G401.6 (cell line): ENCODE results near the gene FRMD6.

ENCODE experiments used
- FAIRE-seq: peaks from 2 replicates; lab custom pipeline; 2012; peaks lifted over from hg19 to GRCh38; lab: Jason Lieb, UNC

Gene FRMD6

GRCh38 chr14:51668870-51669269, 17.2 kb downstream of the FRMD6 start:
- no peak for FAIRE-seq

GRCh38 chr14:51674294-51675002, 22.7 kb downstream of the FRMD6 start:
- FAIRE-seq, result no peak

- FAIRE-seq, result no peak
Observed at GRCh38 chr14:51676549-51676948, 24.8 kb downstream of the FRMD6 start.

GRCh38 chr14:51677266-51677665, 25.6 kb downstream of the FRMD6 start:
- no peak for FAIRE-seq

GRCh38 chr14:51677738-51678137, 26.0 kb downstream of the FRMD6 start:
- no peak for FAIRE-seq

- FAIRE-seq, result no peak
Observed at GRCh38 chr14:51680031-51680430, 28.3 kb downstream of the FRMD6 start.

GRCh38 chr14:51681411-51681810, 29.7 kb downstream of the FRMD6 start:
- FAIRE-seq, result no peak

- no peak for FAIRE-seq
Observed at GRCh38 chr14:51682411-51682810, 30.7 kb downstream of the FRMD6 start.

GRCh38 chr14:51684760-51685159, 33.0 kb downstream of the FRMD6 start:
- no peak for FAIRE-seq

- no peak for FAIRE-seq
Observed at GRCh38 chr14:51691176-51691575, 39.5 kb downstream of the FRMD6 start.

GRCh38 chr14:51692646-51693045, 40.9 kb downstream of the FRMD6 start:
- no peak for FAIRE-seq

GRCh38 chr14:51697848-51698247, 46.1 kb downstream of the FRMD6 start:
- no peak for FAIRE-seq

GRCh38 chr14:51701951-51702350, 50.2 kb downstream of the FRMD6 start:
- FAIRE-seq, result no peak

GRCh38 chr14:51703787-51704186, 52.1 kb downstream of the FRMD6 start:
- no peak for FAIRE-seq

- no peak for FAIRE-seq
Observed at GRCh38 chr14:51704545-51704944, 52.8 kb downstream of the FRMD6 start.

GRCh38 chr14:51707327-51707726, 55.6 kb downstream of the FRMD6 start:
- FAIRE-seq, result no peak

GRCh38 chr14:51711505-51711904, 59.8 kb downstream of the FRMD6 start:
- FAIRE-seq, result no peak

GRCh38 chr14:51715250-51715649, 63.5 kb downstream of the FRMD6 start:
- FAIRE-seq, result no peak

- no peak for FAIRE-seq
Observed at GRCh38 chr14:51715742-51716141, 64.0 kb downstream of the FRMD6 start.

GRCh38 chr14:51716610-51717009, 64.9 kb downstream of the FRMD6 start:
- FAIRE-seq, result no peak

GRCh38 chr14:51717766-51718165, 66.1 kb downstream of the FRMD6 start:
- FAIRE-seq, result no peak

GRCh38 chr14:51719955-51720354, 68.2 kb downstream of the FRMD6 start:
- FAIRE-seq, result no peak

GRCh38 chr14:51723990-51724389, 72.3 kb downstream of the FRMD6 start:
- no peak for FAIRE-seq

GRCh38 chr14:51724650-51725049, 72.9 kb downstream of the FRMD6 start:
- FAIRE-seq, result no peak

GRCh38 chr14:51725061-51725460, 73.4 kb downstream of the FRMD6 start:
- FAIRE-seq, result no peak
